ENCODE results near the gene PIK3CG. TPM values are rescaled to one million over a fixed set of nuclear protein-coding genes. Genes with fewer than 3 reads are reported as not detected.

PIK3CG gene
- total RNA-seq (10 to 100 TPM in 1 of 9 donors, 1 to 10 TPM in 7, under 1 TPM in 1; 0.81 to 11.0 (median 1.8) TPM), polyA plus RNA-seq (under 1 TPM; 0.15 to 0.28 TPM)
- long read RNA-seq, donor 1: 0 reads
- long read RNA-seq, donor 2, full-length matches to known transcripts: 1 of 1 reads
- long read RNA-seq, donor 2, partial matches to known transcripts: 0 of 1 reads
- long read RNA-seq, donor 2, other reads (novel, unspliced or antisense): 0 of 1 reads
- long read RNA-seq, donor 3: 0 reads

GRCh38 chr7:106865130-106866041 lies at the start of gene PIK3CG:
PIK3CG (plus strand) TSS chr7:106865282; CDS start chr7:106867562, 2,280 bp downstream.
- intact Hi-C loops (cut with DNase I): no loop called here
- Histone ChIP-seq H3K4me3 (peak within 1 kb of the TSS; percentile 8 to 64 (median 49)), H3K36me3 (peaks cover 0 to 28% (median 0%) of the 10 kb centered on the region in 9 donors), H3K4me1 (peaks cover 0 to 66% (median 7%) of the 10 kb centered on the region in 12 donors), H3K27me3 (no peaks in the 10 kb centered on the region), H3K9me3 (no peaks in the 10 kb centered on the region), H3K27ac (peak within 1 kb of the TSS; percentile 7 to 90 (median 50))
- no peak for TF ChIP-seq CTCF (IDR thresholded peaks at IDR 0.05)
- DNase-seq (no peak), ATAC-seq (peak in 3 of 4 donors; percentile 64 to 83 (median 71))
- WGBS, 4 donors: 42 to 49% (median 47%) methylated on average over 13 of the region's 13 CpGs

GRCh38 chr7:106817098-106817497 lies 48.0 kb upstream of the PIK3CG start:
- intact Hi-C loops (cut with DNase I): no loop called here
- Histone ChIP-seq H3K9me3 (no peaks in the 10 kb centered on the region), H3K36me3 (no peaks in the 10 kb centered on the region), H3K4me3 (no peak overlapping the region), H3K27me3 (no peaks in the 10 kb centered on the region), H3K4me1 (peaks cover 0 to 6% (median 0%) of the 10 kb centered on the region in 12 donors), H3K27ac (no peak overlapping the region)
- no peak for ATAC-seq
- TF ChIP-seq POLR2A (IDR thresholded peaks at IDR 0.05): no peak
- no peak for TF ChIP-seq CTCF (IDR thresholded peaks at IDR 0.05)
- WGBS, 4 donors: 60 to 81% (median 75%) methylated on average over 1 of the region's 1 CpG
- DNase-seq: no peak

GRCh38 chr7:106818736-106819135 lies 46.3 kb upstream of the PIK3CG start:
- Histone ChIP-seq H3K36me3 (no peaks in the 10 kb centered on the region), H3K9me3 (no peaks in the 10 kb centered on the region), H3K27ac (no peak overlapping the region), H3K27me3 (no peaks in the 10 kb centered on the region), H3K4me3 (no peak overlapping the region), H3K4me1 (peaks cover 0 to 5% (median 0%) of the 10 kb centered on the region in 12 donors)
- TF ChIP-seq POLR2A (IDR thresholded peaks at IDR 0.05) (no peak), CTCF (IDR thresholded peaks at IDR 0.05) (no peak)
- ATAC-seq: no peak
- WGBS, 4 donors: 0 to 95% (median 71%) methylated on average over 1 of the region's 1 CpG
- DNase-seq: no peak
- intact Hi-C loops (cut with DNase I): no loop called here

- no peak for DNase-seq
- no peak overlapping the region for H3K4me3 ChIP-seq
- intact Hi-C loops (cut with DNase I): no loop called here
- H3K27me3 ChIP-seq: no peaks in the 10 kb centered on the region
- H3K9me3 ChIP-seq: no peaks in the 10 kb centered on the region
- no peak for TF ChIP-seq POLR2A (IDR thresholded peaks at IDR 0.05)
- no peak for TF ChIP-seq CTCF (IDR thresholded peaks at IDR 0.05)
- no peak for ATAC-seq
- no peak overlapping the region for H3K27ac ChIP-seq
- peaks cover 0 to 5% (median 0%) of the 10 kb centered on the region in 12 donors for H3K4me1 ChIP-seq
- H3K36me3 ChIP-seq: no peaks in the 10 kb centered on the region
Observed at GRCh38 chr7:106819546-106819945, 45.5 kb upstream of the PIK3CG start.
